ENCODE data around the gene TCEAL9. TPM values are rescaled to one million over a fixed set of nuclear protein-coding genes. Genes with fewer than 3 reads are reported as not detected.

The TCEAL9 gene
- total RNA-seq, result 40.8 TPM
- polyA plus RNA-seq (ENCODE audit: insufficient read depth, low read depth, low replicate concordance), result 141 TPM
- long read RNA-seq, donor 1, transcript TCEAL9-201 (2 exons, 699 nt), result minor isoform, 14 of 109 reads
- long read RNA-seq, donor 1, transcript TCEAL9-202 (3 exons, 1,033 nt), result major isoform, 50 of 109 reads
- long read RNA-seq, donor 1, transcript TCEAL9-203 (1 exons, 1,938 nt), result minor isoform, 33 of 109 reads
- long read RNA-seq, donor 1, partial matches to known transcripts, result 12 of 109 reads
- long read RNA-seq, donor 1, other reads (novel, unspliced or antisense), result 0 of 109 reads
- long read RNA-seq, donor 2, transcript TCEAL9-202 (3 exons, 1,033 nt), result major isoform, 60 of 97 reads
- long read RNA-seq, donor 2, transcript TCEAL9-201 (2 exons, 699 nt), result minor isoform, 14 of 97 reads
- long read RNA-seq, donor 2, transcript TCEAL9-203 (1 exons, 1,938 nt), result minor isoform, 23 of 97 reads
- long read RNA-seq, donor 2, partial matches to known transcripts, result 0 of 97 reads
- long read RNA-seq, donor 2, other reads (novel, unspliced or antisense), result 0 of 97 reads
- long read RNA-seq, donor 3, transcript TCEAL9-201 (2 exons, 699 nt), result minor isoform, 17 of 196 reads
- long read RNA-seq, donor 3, transcript TCEAL9-202 (3 exons, 1,033 nt), result major isoform, 111 of 196 reads
- long read RNA-seq, donor 3, transcript TCEAL9-203 (1 exons, 1,938 nt), result minor isoform, 38 of 196 reads
- long read RNA-seq, donor 3, partial matches to known transcripts, result 17 of 196 reads
- long read RNA-seq, donor 3, other reads (novel, unspliced or antisense), result 13 of 196 reads
- long read RNA-seq, donor 4, transcript TCEAL9-202 (3 exons, 1,033 nt), result major isoform, 53 of 70 reads
- long read RNA-seq, donor 4, transcript TCEAL9-201 (2 exons, 699 nt), result minor isoform, 6 of 70 reads
- long read RNA-seq, donor 4, transcript TCEAL9-203 (1 exons, 1,938 nt), result minor isoform, 11 of 70 reads
- long read RNA-seq, donor 4, partial matches to known transcripts, result 0 of 70 reads
- long read RNA-seq, donor 4, other reads (novel, unspliced or antisense), result 0 of 70 reads
- long read RNA-seq, donor 5, partial matches to known transcripts, result 0 of 5 reads
- long read RNA-seq, donor 5, other reads (novel, unspliced or antisense), result 0 of 5 reads
- long read RNA-seq, donor 6, transcript TCEAL9-201 (2 exons, 699 nt), result minor isoform, 49 of 300 reads
- long read RNA-seq, donor 6, transcript TCEAL9-202 (3 exons, 1,033 nt), result major isoform, 151 of 300 reads
- long read RNA-seq, donor 6, transcript TCEAL9-203 (1 exons, 1,938 nt), result minor isoform, 59 of 300 reads
- long read RNA-seq, donor 6, partial matches to known transcripts, result 27 of 300 reads
- long read RNA-seq, donor 6, other reads (novel, unspliced or antisense), result 14 of 300 reads
- long read RNA-seq, donor 7, transcript TCEAL9-202 (3 exons, 1,033 nt), result major isoform, 11 of 24 reads
- long read RNA-seq, donor 7, partial matches to known transcripts, result 5 of 24 reads
- long read RNA-seq, donor 7, other reads (novel, unspliced or antisense), result 2 of 24 reads
- long read RNA-seq, donor 8, transcript TCEAL9-203 (1 exons, 1,938 nt), result minor isoform, 28 of 102 reads
- long read RNA-seq, donor 8, transcript TCEAL9-202 (3 exons, 1,033 nt), result major isoform, 47 of 102 reads
- long read RNA-seq, donor 8, transcript TCEAL9-201 (2 exons, 699 nt), result minor isoform, 17 of 102 reads
- long read RNA-seq, donor 8, partial matches to known transcripts, result 10 of 102 reads
- long read RNA-seq, donor 8, other reads (novel, unspliced or antisense), result 0 of 102 reads
- long read RNA-seq, donor 9, transcript TCEAL9-203 (1 exons, 1,938 nt), result minor isoform, 12 of 63 reads
- long read RNA-seq, donor 9, transcript TCEAL9-202 (3 exons, 1,033 nt), result major isoform, 37 of 63 reads
- long read RNA-seq, donor 9, transcript TCEAL9-201 (2 exons, 699 nt), result minor isoform, 14 of 63 reads
- long read RNA-seq, donor 9, partial matches to known transcripts, result 0 of 63 reads
- long read RNA-seq, donor 9, other reads (novel, unspliced or antisense), result 0 of 63 reads
- long read RNA-seq, donor 10, transcript TCEAL9-202 (3 exons, 1,033 nt), result major isoform, 49 of 115 reads
- long read RNA-seq, donor 10, transcript TCEAL9-201 (2 exons, 699 nt), result minor isoform, 13 of 115 reads
- long read RNA-seq, donor 10, transcript TCEAL9-203 (1 exons, 1,938 nt), result minor isoform, 40 of 115 reads
- long read RNA-seq, donor 10, partial matches to known transcripts, result 13 of 115 reads
- long read RNA-seq, donor 10, other reads (novel, unspliced or antisense), result 0 of 115 reads

- H3K27me3 ChIP-seq (ENCODE audit: control insufficient read depth, insufficient read depth, low read length), result no peaks in the 10 kb centered on the region
These were observed at the start of gene TCEAL9 for GRCh38 chrX:103356130-103356798. TCEAL9 (plus strand) TSS chrX:103356506; CDS start chrX:103357685, 1,179 bp downstream.

GRCh38 chrX:103309860-103310554 is 46.3 kb upstream of the TCEAL9 start:
- Histone ChIP-seq H3K9ac (ENCODE audit: low read length in 3 of 3) (no peak overlapping the region), H3K27me3 (ENCODE audit: control insufficient read depth, insufficient read depth, low read length) (no peaks in the 10 kb centered on the region), H3K4me3 (ENCODE audit: low read length in 3 of 3) (peak overlapping the region; percentile 45 to 61 (median 48)), H3K9me3 (ENCODE audit: control insufficient read depth in 2 of 3, insufficient read depth in 1 of 3, low read length in 3 of 3) (no peaks in the 10 kb centered on the region), H3K36me3 (ENCODE audit: control insufficient read depth in 2 of 3, insufficient read depth in 3 of 3, low read length in 3 of 3) (no peaks in the 10 kb centered on the region), H3K27ac (ENCODE audit: low read depth in 2 of 2, low read length in 2 of 2) (peak overlapping the region in 1 of 2 donors; percentile 34), H3K4me1 (ENCODE audit: control insufficient read depth in 2 of 3, insufficient read depth in 2 of 3, low read depth in 1 of 3, low read length in 3 of 3) (no peaks in the 10 kb centered on the region)
- peak in 4 of 5 donors; percentile 13 to 62 (median 22) for DNase-seq
- no peak for FAIRE-seq
- intact Hi-C loops (cut with DNase I), result no loop called here
- TF ChIP-seq CTCF (IDR thresholded peaks at IDR 0.05; ENCODE audit: borderline replicate concordance, extremely low read depth, insufficient read depth), result no peak

More at GRCh38 chrX:103356130-103356798, at the start of gene TCEAL9:
- FAIRE-seq (no peak), DNase-seq (peak; percentile 81 to 96 (median 89))
- H3K36me3 ChIP-seq (ENCODE audit: control insufficient read depth in 2 of 3, insufficient read depth in 3 of 3, low read length in 3 of 3), result no peaks in the 10 kb centered on the region
- peak within 1 kb of the TSS; percentile 90 to 96 (median 95) for H3K4me3 ChIP-seq (ENCODE audit: low read length in 3 of 3)
- no peaks in the 10 kb centered on the region for H3K9me3 ChIP-seq (ENCODE audit: control insufficient read depth in 2 of 3, insufficient read depth in 1 of 3, low read length in 3 of 3)
- peak within 1 kb of the TSS; percentile 83 to 98 (median 93) for H3K9ac ChIP-seq (ENCODE audit: low read length in 3 of 3)
- H3K27ac ChIP-seq (ENCODE audit: low read depth in 2 of 2, low read length in 2 of 2), result peak within 1 kb of the TSS; percentile 95 to 97
- no peaks in the 10 kb centered on the region for H3K4me1 ChIP-seq (ENCODE audit: control insufficient read depth in 2 of 3, insufficient read depth in 2 of 3, low read depth in 1 of 3, low read length in 3 of 3)
- intact Hi-C loops (cut with DNase I), result no loop called here
- TF ChIP-seq CTCF (IDR thresholded peaks at IDR 0.05; ENCODE audit: borderline replicate concordance, extremely low read depth, insufficient read depth), result no peak

All from kidney (tissue), 22 donors.